Activated CD4-positive, alpha-beta T cell treated with anti-CD3 and anti-CD28 coated beads, Interleukin-2, Interleukin-6, amounts not matched to agents 100 ng/mL and 50 ng/mL, durations not matched to agents 16 hours and 8 hours (primary cell): ENCODE measurements around the gene ARHGAP4.

Experiments
- DNase-seq: peaks from one replicate; pipeline ENCODE4 v3.0.0-alpha.2; 2020

Gene ARHGAP4

GRCh38 chrX:153903238-153903980, 22.7 kb downstream of the ARHGAP4 start:
- DNase-seq = no peak

GRCh38 chrX:153902385-153902784, 23.7 kb downstream of the ARHGAP4 start:
- DNase-seq = no peak

GRCh38 chrX:153901753-153902140, 24.3 kb downstream of the ARHGAP4 start:
- DNase-seq = no peak

GRCh38 chrX:153900831-153901752, 25.0 kb downstream of the ARHGAP4 start:
- peak; percentile 72 for DNase-seq

- DNase-seq = no peak
Observed at GRCh38 chrX:153897899-153898298, 28.2 kb downstream of the ARHGAP4 start.

- no peak for DNase-seq
Observed at GRCh38 chrX:153889123-153889522, 36.9 kb downstream of the ARHGAP4 start.

GRCh38 chrX:153888344-153888743, 37.7 kb downstream of the ARHGAP4 start:
- no peak for DNase-seq

GRCh38 chrX:153887385-153887784, 38.7 kb downstream of the ARHGAP4 start:
- no peak for DNase-seq

GRCh38 chrX:153886915-153887314, 39.1 kb downstream of the ARHGAP4 start:
- DNase-seq = no peak

GRCh38 chrX:153885968-153886903, 39.8 kb downstream of the ARHGAP4 start, which contains the start of gene L1CAM:
Gene L1CAM, minus strand, starts transcription at chrX:153886173. Its CDS starts 10,337 bp downstream, at chrX:153875836.
- DNase-seq = no peak

- DNase-seq = no peak
Observed at GRCh38 chrX:153885208-153885787, 40.8 kb downstream of the ARHGAP4 start.

GRCh38 chrX:153884590-153884989, 41.5 kb downstream of the ARHGAP4 start:
- DNase-seq = no peak

GRCh38 chrX:153884136-153884535, 41.9 kb downstream of the ARHGAP4 start:
- DNase-seq = no peak

GRCh38 chrX:153883163-153883843, 42.8 kb downstream of the ARHGAP4 start:
- no peak for DNase-seq

- no peak for DNase-seq
Observed at GRCh38 chrX:153882557-153882956, 43.5 kb downstream of the ARHGAP4 start.

GRCh38 chrX:153882086-153882498, 44.0 kb downstream of the ARHGAP4 start:
- no peak for DNase-seq

- no peak for DNase-seq
Observed at GRCh38 chrX:153881281-153881680, 44.8 kb downstream of the ARHGAP4 start.

- DNase-seq = no peak
Observed at GRCh38 chrX:153880440-153880815, 45.6 kb downstream of the ARHGAP4 start.

- no peak for DNase-seq
Observed at GRCh38 chrX:153879741-153880439, 46.2 kb downstream of the ARHGAP4 start.

- DNase-seq = no peak
Observed at GRCh38 chrX:153878969-153879653, 47.0 kb downstream of the ARHGAP4 start.
